Activated T-cell treated with anti-CD3 and anti-CD28 coated beads for 48 hours (primary cell): ENCODE data around the gene NINJ2.

Experiments
- DNase-seq: peaks from one replicate; pipeline ENCODE4 v3.0.0-alpha.2; 2020; ENCODE audit warnings: low read depth

NINJ2 gene

DNA sequence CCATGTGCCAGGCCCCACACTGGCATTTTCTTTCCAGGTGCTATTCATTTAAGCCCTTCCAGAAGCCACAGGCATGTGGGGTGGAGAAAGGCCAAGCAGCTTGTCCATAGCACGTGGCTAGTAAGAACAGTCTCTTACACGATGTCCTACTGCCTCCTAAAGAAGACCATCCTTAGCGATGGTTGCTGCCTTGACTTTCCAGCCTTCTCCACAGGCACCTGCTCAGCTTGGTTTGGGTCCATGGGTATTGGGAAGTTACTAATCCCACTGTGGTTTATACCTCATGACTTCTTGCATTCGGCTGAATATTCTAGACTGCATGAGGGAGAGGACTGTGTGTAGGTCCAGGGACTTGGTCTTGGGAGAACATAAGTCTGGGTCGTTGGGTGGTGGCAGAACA lies 49.2 kb downstream of the NINJ2 start:
- DNase-seq: no peak

DNA sequence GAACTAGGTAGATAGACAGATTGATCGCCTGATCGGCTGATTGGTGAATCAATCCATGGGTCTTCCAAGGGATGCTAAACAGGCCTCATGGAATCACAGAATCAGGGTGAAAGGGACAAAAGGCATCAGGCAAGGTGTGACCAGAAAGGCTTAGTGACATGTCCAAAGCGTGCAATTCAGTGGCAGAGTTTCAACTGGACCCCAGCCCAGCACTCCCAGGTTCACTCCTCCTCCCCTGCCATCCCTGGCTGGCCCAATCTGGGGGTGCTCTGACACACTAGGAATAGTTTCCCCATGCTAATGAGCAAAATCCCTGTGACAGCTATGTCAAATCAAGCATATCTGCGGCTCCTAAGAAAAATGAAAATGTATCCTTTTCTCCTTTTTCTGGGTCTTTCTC lies 50.4 kb downstream of the NINJ2 start:
- no peak for DNase-seq

DNA sequence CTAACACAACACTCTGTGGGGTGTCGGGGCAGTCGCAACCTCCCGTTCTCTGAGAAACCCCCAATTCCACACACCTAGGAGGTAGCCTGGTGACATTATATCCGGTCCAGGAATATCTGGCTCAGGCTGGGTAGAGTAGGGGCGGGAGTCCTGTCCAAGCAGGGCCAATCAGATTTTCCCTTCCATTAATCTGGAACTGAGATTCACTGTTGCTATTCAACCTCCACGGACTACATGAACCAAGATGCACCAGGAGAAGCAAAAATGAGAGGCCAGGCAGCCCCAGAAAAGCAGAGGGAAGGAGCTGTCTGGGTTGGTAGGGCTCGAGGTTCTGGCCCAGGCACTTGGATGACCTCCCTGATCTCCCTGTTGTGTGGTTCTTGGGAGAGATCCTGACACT lies 51.0 kb downstream of the NINJ2 start:
- DNase-seq: no peak

DNA sequence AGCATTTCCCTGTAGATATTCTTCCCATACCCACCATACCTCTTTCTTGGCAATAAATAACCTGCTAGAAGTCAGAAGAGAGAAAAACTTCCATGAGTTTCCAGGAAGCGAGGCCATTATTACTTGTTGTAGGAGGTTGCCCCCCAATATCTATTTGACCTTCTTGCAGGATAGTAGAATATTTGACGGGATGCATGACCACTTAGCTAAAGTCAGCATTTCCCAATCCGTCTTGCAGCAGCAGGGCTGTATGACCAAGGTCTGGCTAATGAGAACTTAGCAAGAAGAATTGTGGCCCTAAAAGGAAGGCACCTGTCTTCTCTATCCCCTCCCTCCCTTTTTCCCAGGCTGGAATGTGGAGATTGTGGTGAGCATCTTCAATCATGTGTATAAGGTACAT lies 51.5 kb downstream of the NINJ2 start:
- DNase-seq: no peak

DNA sequence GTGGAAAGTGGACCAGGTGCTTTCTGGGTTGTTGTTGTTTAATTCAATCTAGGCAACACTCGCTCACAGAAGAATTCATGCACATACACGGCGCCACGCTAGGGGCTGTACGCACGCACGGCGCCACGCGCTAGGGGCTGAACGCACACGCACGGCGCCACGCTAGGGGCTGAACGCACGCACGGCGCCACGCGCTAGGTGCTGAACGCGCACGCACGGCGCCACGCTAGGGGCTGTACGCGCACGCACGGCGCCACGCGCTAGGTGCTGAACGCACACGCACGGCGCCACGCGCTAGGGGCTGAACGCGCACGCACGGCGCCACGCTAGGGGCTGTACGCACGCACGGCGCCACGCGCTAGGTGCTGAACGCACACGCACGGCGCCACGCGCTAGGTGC lies 54.3 kb downstream of the NINJ2 start:
- no peak for DNase-seq

GRCh38 chr12:608413-608812 lies 54.8 kb downstream of the NINJ2 start:
- DNase-seq: no peak

DNA sequence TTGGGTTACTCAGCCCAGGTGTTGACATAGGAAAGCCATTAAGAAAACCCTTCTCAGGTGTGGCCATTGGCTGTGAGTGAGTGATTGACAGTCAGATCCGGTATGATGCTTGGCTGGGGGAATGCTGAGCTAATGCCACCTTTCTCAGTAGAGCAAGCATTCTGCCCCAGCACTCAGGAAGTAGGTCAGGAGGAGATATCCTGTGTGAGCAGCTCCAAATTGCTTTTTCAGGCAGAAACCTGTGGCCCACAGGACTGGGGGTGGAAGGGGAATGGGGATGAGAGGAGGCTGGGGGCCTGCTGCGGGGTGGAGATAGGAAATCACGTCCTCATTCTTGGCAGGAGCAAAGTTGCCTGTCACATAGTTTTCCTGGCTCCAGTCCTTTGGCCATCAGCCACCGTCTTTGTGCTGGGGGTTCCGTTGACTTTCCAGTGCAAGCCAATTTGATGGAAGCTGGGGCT lies 55.7 kb downstream of the NINJ2 start:
- DNase-seq: no peak

DNA sequence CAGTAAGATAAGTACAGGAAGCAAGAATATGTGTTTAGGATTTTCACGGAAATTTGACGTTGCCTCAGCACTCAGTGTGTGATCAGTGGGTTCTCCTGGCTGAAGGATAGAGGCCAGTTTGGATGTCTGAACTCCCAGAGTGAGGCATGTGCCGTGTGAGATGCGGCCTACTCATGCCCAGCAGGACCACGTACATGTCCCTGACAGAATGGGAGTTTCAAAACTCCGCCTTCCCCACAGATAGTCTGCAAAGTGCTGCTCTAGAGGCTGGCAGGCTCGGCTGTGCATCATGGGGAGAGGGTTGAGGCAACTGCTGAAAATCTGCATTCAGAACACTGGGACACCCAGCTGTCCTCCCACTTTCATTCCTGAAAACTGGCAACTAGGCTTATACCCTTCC lies 58.3 kb downstream of the NINJ2 start:
- no peak for DNase-seq

GRCh38 chr12:602700-603068 lies 60.6 kb downstream of the NINJ2 start:
- no peak for DNase-seq

- DNase-seq: no peak
These were observed 61.1 kb downstream of the NINJ2 start for GRCh38 chr12:601976-602699.

- no peak for DNase-seq
These were observed 63.5 kb downstream of the NINJ2 start for GRCh38 chr12:599756-600155.

- DNase-seq: no peak
These were observed 65.2 kb downstream of the NINJ2 start for GRCh38 chr12:597926-598568.

- no peak for DNase-seq
These were observed 69.6 kb downstream of the NINJ2 start for GRCh38 chr12:593396-594270.

- no peak for DNase-seq
These were observed 71.2 kb downstream of the NINJ2 start for GRCh38 chr12:592024-592505.

- no peak for DNase-seq
These were observed 71.8 kb downstream of the NINJ2 start for GRCh38 chr12:591167-592023.

DNA sequence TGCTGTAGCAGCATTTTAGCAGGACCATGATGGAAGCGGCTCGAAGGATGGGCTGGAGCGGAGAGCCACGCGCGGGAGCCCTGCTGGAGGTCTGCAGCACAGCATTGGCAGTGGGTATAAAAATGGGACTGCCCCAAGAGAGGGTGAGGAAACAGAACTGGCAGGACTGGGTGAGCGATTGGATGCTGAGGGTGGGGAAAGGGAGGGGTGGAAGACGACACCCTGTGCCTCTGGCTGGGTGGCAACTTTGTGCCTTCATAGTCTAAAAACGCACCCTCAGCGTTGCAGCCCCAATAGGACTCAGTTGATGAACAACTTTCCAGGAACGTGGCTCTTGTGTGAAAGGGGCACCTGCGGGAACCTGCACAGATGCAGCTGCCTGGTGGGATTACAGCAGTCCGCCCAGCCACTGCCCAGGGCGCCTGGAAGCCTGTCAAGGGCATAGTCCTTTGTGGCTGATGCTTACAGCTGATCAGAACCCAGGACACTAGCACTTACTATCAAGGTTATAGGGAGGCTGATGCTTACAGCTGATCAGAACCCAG lies 73.0 kb downstream of the NINJ2 start:
- DNase-seq: no peak

DNA sequence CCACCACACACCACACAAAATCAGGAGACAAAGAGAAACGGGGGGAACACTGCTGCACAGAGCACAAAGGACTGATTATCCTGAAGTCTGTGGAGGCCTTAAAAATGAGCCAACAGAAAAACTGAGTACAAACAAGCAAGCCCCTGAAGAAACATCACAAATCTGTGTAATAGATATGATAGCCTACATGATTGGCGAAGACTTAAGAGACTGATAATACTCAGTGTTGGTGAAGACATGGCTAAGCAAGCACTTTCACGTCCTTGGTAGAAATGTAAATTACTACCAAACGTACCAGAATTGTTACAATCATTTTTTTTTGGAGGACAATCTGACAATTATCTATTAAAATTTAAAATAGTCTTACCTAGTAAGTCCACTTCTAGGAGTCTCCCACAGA lies 74.6 kb downstream of the NINJ2 start:
- no peak for DNase-seq

DNA sequence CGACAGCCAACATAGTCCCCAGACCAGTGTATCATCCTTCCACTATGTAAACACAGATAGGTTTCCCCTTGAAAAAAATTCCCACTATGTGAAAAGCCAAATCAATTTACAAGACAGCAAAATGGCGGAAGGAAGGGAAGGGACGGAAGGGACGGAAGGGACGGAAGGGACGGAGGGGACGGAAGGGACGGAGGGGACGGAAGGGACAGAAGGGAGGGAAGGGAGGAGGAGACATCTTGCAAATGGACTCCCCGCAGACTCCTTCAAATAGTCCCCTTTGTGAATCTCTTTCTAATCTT lies 75.3 kb downstream of the NINJ2 start:
- DNase-seq: no peak

GRCh38 chr12:587132-588023 lies 75.9 kb downstream of the NINJ2 start:
- DNase-seq: no peak

GRCh38 chr12:586318-587071 lies 76.8 kb downstream of the NINJ2 start:
- DNase-seq: no peak
